ENCODE results near the gene KNDC1.

GRCh38 chr10:133231244-133231945, 71.4 kb downstream of the KNDC1 start:
- TF ChIP-seq CTCF (IDR thresholded peaks at IDR 0.05) (no peak), EZH2 (IDR thresholded peaks at IDR 0.05; ENCODE audit: borderline replicate concordance, insufficient read depth, low read depth, low read length, poor library complexity, severe bottlenecking) (no peak)
